GM19463 (cell line): ENCODE measurements around the gene RABEP2.
"Not testable (repeated sequence)": the region's sequence is repeated elsewhere in the genome, so short reads cannot be mapped to it uniquely, and the experiment has no call there.

Experiments
- ATAC-seq: cut with Tn5 transposase; IDR thresholded peaks from one replicate; pipeline ENCODE4 v1.9.1; 2021; ENCODE audit warnings: mild to moderate bottlenecking, moderate library complexity; ENCODE audit not compliant: unreplicated experiment

The RABEP2 gene

GRCh38 chr16:28924762-28925385 is at the start of gene RABEP2:
Gene RABEP2 (minus strand): TSS chr16:28925238. CDS start chr16:28925163, 75 bp downstream.
- peak; percentile 43 for ATAC-seq

GRCh38 chr16:28974437-28975157 is 49.6 kb upstream of the RABEP2 start, which contains the start of gene SPNS1:
Gene SPNS1 (plus strand): TSS chr16:28974778. CDS start chr16:28975152, 374 bp downstream.
- ATAC-seq: peak; percentile 94

DNA sequence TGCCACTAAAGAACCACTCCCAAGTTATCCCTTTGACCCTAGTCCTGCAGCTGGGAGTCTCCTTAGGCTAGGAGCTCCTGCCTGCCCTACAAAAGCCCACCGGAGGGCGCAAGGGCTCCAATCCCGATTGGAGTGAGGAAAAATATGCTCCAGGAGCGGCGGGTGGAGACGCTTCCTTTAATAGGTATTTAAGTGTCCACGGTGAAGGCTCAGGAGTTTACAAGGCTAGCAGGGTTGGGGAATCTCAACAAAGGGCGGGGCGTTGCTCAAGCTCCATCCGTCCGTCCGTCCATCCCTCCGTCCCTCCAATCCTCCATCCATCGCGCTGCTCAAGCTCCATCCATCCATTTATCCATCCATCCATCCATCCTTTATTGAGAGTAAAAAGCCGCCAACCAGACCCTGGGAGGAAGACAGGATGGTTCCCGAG is 49.0 kb upstream of the RABEP2 start:
- no peak for ATAC-seq

- not testable (repeated sequence) for ATAC-seq
Observed at GRCh38 chr16:28969696-28970095, 44.7 kb upstream of the RABEP2 start.

DNA sequence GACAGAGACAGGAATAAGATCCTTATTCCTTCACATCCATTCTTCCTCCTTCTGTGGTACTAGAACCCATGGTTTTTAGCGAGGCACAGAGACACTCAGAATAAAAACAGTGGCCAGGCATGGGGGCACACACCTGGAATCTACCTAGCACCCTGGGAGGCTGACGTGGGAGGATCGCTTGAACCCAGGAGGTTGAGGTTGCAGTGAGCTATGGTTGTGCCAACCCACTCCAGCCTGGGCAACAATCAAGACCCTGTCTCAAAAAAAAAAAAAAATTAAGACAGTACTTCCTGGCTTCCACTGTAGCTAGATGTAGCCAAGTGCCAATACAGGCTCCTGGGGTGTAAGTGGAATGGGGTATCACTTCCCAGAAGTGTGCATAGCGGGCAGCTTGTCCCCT is 42.1 kb upstream of the RABEP2 start:
- no peak for ATAC-seq

DNA sequence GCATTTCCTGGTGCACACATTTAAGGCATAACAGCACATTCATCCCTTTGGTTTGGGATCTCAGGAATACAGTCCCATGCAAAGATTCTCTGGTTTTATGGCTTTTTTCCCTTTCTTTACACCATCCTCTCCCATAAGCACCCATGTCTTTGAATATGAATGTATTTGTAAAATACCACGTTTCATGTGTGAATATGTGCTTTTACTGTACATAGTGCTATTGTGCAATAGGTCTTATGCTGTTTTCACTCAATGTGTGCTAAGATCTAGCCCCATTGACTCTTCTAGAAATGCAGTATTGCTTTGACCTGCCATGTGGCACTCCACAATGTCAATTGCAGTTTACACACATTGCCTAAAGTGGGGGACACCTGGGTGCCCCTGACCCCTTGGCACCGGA is 39.5 kb upstream of the RABEP2 start:
- no peak for ATAC-seq

DNA sequence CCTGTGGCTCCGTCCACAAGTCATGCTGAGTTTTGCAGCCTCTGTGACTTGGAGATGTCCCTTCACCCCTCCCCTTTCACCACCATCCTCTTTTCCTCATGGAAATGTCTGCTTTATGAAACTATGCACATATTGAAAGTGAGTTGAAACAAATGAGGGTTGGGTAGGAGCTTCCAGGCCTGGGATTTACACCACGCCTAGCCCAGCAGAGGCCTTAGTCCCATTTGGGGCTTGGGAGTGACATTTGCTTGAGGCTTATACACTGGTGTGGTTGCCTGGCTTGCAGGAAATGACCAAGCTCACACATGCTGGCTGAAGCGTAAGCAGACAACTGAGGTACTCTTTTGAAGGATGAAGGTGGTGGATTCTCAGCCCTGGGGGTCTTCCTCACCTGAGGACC is 39.0 kb upstream of the RABEP2 start:
- ATAC-seq: no peak

GRCh38 chr16:28958836-28959235 is 33.8 kb upstream of the RABEP2 start:
- ATAC-seq: no peak

DNA sequence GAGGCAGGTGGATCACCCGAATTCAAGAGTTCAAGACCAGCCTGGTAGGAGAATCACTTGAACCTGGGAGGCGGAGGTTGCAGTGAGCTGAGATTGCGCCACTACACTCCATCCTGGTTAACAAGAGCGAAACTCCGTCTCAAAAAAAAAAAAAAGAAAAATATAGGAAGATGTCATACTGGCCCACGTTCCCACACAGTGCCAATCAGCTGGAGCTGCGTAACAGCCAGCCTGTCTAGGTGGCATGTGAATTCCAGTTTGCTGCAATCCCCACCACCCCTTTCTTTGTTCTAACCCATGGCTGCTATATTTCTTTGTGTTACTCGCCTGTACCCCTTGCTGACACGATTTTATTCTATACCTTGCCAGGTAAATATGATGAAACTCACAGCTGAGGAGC is 33.2 kb upstream of the RABEP2 start:
- no peak for ATAC-seq

DNA sequence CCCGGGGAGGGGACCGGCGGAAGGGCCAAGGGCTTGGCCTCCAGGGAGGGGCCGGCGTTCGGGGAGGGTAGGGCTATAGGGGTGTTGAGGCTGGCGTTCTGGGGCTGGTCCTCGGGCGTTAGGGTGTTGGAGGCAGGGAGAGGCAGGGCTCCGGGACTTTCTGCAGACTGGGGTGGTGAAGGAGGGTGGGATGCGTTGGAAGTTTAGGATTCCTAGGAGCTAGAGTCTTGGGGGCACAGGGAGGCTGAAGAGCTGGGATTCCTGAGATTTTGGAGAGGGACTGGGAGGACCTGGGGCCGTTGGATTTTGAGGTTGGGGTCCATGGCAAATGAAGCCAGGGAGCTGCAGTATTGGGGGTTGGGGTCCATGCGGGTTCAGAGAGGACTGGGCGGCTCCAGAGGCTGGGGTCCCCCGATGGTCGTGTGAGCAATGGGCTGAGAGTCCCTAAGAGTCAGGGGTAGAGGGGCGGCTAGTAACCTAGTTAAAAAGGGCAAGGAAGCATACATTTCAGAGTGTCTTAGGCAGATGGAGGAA is 26.4 kb upstream of the RABEP2 start:
- ATAC-seq: no peak

DNA sequence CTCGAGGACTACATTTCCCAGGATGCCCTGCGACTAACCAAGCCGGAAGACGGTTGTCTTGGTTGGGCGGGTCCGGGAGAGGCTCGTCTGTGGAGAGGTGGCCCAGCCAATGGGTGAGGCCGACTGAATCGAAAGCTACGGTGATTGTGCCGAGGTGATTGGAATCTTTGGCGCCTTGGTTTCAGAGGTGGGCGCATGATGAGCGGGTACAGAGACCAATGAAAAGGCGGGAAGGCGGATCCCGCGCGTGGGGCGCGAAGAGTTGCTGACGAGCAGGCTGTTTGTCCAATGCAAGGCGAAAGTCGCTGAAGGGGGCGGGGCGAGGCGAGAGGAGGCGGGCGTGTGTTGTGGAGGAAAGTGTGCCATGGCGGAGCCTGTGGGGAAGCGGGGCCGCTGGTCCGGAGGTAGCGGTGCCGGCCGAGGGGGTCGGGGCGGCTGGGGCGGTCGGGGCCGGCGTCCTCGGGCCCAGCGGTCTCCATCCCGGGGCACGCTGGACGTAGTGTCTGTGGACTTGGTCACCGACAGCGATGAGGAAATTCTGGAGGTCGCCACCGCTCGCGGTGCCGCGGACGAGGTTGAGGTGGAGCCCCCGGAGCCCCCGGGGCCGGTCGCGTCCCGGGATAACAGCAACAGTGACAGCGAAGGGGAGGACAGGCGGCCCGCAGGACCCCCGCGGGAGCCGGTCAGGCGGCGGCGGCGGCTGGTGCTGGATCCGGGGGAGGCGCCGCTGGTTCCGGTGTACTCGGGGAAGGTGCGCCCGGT is 25.8 kb upstream of the RABEP2 start, which contains the start of gene NFATC2IP:
Gene NFATC2IP (plus strand): TSS at position 290 of the 762 bp plus-strand sequence. CDS start 75 bp downstream, at position 365.
- peak; percentile 93 for ATAC-seq

DNA sequence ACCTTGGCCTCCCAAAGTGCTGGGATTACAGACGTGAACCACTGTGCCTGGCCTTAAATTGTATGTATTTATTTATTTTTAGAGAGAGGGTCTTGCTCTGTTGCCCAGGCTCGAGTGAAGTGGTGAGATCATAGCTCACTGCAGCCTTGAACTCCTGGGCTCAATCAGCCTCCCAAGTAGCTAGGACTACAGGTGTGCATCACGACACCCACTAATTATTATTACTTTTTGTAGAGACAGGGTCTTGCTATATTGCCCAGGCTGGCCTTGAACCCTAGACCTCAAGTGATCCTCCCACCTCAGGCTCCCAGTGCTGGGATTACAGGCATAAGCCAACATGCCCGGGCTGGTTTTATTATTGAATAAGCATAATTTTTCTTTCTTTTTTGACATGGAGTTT is 21.6 kb upstream of the RABEP2 start:
- ATAC-seq: no peak

GRCh38 chr16:28943281-28943680 is 18.2 kb upstream of the RABEP2 start:
- no peak for ATAC-seq

- not testable (repeated sequence) for ATAC-seq
Observed at GRCh38 chr16:28939825-28940224, 14.8 kb upstream of the RABEP2 start.

- ATAC-seq: no peak
Observed at GRCh38 chr16:28938721-28939120, 13.7 kb upstream of the RABEP2 start.

DNA sequence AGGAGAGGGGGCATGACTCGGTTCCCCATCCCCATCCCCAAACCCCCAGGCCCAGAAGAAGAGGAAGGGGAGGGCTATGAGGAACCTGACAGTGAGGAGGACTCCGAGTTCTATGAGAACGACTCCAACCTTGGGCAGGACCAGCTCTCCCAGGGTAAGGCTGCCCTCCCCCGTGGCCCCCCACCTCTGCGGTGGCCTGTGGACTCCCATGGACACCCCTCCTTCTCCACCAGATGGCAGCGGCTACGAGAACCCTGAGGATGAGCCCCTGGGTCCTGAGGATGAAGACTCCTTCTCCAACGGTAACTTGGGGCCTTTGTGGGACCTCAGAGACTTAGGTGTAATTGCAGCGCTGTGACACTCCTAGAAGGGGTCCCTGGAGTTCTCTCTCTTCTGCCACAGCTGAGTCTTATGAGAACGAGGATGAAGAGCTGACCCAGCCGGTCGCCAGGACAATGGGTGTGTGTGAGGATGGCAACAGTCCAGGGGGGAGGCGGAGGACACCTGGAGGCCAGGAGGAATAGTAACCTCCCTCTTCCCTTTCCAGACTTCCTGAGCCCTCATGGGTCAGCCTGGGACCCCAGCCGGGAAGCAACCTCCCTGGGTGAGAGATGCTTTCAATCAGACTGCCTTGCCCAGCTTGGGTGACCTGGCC is 12.3 kb upstream of the RABEP2 start:
- ATAC-seq: no peak

DNA sequence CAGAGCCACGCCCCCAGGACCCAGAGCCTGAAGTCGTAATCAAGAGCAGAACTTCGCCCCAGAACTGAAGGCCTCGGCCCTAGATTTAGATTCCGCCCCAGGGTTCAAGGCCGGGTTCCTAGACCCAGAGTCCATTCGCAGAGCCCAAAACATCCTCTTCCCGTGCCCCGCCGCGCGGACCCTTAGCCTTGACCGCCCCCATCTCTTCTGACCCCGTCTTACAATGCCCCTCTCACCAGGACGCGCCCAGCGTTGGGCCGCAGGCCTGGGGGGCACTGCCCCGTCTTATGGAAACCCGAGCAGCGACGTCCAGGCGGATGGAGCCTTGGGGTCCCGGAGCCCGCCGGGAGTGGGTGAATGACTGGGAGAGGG is 11.7 kb upstream of the RABEP2 start:
- no peak for ATAC-seq

- ATAC-seq: peak; percentile 57
Observed at GRCh38 chr16:28935924-28936783, 11.1 kb upstream of the RABEP2 start.

DNA sequence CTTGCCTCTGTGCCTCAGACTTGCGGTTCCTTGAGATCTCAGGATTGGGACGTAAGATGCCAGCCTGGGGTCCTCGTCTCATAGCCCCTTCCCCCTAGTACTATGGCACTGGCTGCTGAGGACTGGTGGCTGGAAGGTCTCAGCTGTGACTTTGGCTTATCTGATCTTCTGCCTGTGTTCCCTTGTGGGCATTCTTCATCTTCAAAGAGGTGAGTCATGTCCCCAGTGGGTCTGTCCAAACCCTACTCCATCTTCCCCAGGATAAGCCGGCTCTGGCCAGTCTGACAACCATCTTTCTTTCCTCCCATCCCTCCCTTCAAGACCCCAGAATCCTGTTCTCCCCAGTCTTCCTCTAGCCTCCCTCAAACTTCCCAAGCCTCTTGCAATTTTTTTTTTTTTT is 10.3 kb upstream of the RABEP2 start:
- ATAC-seq: no peak

DNA sequence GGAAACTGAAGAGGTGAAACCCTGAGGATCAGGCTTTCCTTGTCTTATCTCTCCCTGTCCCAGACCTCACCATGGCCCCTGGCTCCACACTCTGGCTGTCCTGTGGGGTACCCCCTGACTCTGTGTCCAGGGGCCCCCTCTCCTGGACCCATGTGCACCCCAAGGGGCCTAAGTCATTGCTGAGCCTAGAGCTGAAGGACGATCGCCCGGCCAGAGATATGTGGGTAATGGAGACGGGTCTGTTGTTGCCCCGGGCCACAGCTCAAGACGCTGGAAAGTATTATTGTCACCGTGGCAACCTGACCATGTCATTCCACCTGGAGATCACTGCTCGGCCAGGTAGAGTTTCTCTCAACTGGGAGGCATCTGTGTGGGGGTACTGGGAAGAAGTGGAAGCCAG is 8.1 kb upstream of the RABEP2 start:
- no peak for ATAC-seq
